Psoas muscle (tissue), 8 donors: ENCODE measurements around the gene AP2M1. TPM values are rescaled to one million over a fixed set of nuclear protein-coding genes. Genes with fewer than 3 reads are reported as not detected.

Experiments
- ATAC-seq, 4 donors: fragments of 200-7000 bp; cut with Tn5 transposase; one replicate each; pipeline ENCODE4 v1.9.1; 2020; ENCODE audit warnings: moderate library complexity in 3 of 4, mild to moderate bottlenecking in 2 of 4
- DNase-seq, 2 donors: peaks; one replicate each; pipeline ENCODE4 v3.0.0-alpha.2; 2020
- H3K27ac ChIP-seq: fragments of 200-600 bp; one replicate; pipeline ENCODE4 v1.8.0; 2022
- H3K27me3 ChIP-seq, 3 donors: fragments of 200-600 bp in 1 of 3; one replicate each; pipeline versions ENCODE4 v1.6.1 to v1.8.0; 2013 to 2022; ENCODE audit warnings: low read length in 2 of 3, mild to moderate bottlenecking in 2 of 3, moderate library complexity in 1 of 3; ENCODE audit not compliant: insufficient read depth in 3 of 3
- H3K36me3 ChIP-seq, 2 donors: fragments of 200-600 bp in 1 of 2; one replicate each; pipeline versions ENCODE4 v1.6.1 to v1.8.0; 2013 to 2022; ENCODE audit warnings: low read depth in 1 of 2, mild to moderate bottlenecking in 1 of 2, moderate library complexity in 1 of 2; ENCODE audit not compliant: insufficient read depth in 1 of 2
- H3K4me1 ChIP-seq: fragments of 200-600 bp; one replicate; pipeline ENCODE4 v1.8.0; 2022
- H3K4me3 ChIP-seq: fragments of 200-600 bp; one replicate; pipeline ENCODE4 v1.8.0; 2022; ENCODE audit warnings: mild to moderate bottlenecking
- H3K9me3 ChIP-seq: fragments of 200-600 bp; one replicate; pipeline ENCODE4 v1.8.0; 2022
- WGBS, 3 donors: extraction: QIAGEN DNeasy Blood & Tissue Kit; methylation state at CpG; one replicate each; pipeline versions ENCODE4 v1.1.6 to v1.1.7; 2013; 5-methylcytosine and 5-hydroxymethylcytosine counted together
- intact Hi-C, 2 donors: fragments of 100-400 bp; cut with DNase I; formaldehyde crosslinking; loops; one replicate each; pipeline versions ENCODE4 v1.11.0 to v1.14.2; 2022
- polyA plus RNA-seq, 3 donors: library from polyadenylated mRNA; stranded (reverse); fragments of 200-250 nt; gene quantifications; one replicate each; pipeline ENCODE4 v1.2.3, GENCODE V29; 2013
- total RNA-seq, 4 donors: library from RNA; stranded (reverse); fragmentation: NEBNext Ultra II Directional in 2 of 4; extraction: Animal tissue kit (Norgen Biotek cat#: 25700) in 2 of 4; gene quantifications; one replicate each; pipeline versions ENCODE4 v1.2.1 to v1.2.4, GENCODE V29; 2021 to 2023
- TF ChIP-seq, protein P1 (sequence below): fragments of 200-600 bp; IDR thresholded peaks from one replicate; pipeline ENCODE4 v1.8.0; 2022; ENCODE audit warnings: antibody characterized with exemption
- donor health status: healthy with polysubstance abuse.
- donor health status: DM: no; HTN: no; CAD: no; lungs with moderate emphysema.
- donor health status: Bipolar disorder and iron deficiency.
- donor health status: healthy.
- donor health status: DM: yes; HTN: yes; CAD: no.
- donor health status: DM: no; HTN: no; CAD: no.
- donor health status: DM: no; HTN: no; CAD: no.
- donor health status: DM: yes; HTN: yes; CAD: no.

AP2M1 gene
- total and polyA plus RNA-seq, 7 donors = 157 to 299 (median 171) TPM

DNA sequence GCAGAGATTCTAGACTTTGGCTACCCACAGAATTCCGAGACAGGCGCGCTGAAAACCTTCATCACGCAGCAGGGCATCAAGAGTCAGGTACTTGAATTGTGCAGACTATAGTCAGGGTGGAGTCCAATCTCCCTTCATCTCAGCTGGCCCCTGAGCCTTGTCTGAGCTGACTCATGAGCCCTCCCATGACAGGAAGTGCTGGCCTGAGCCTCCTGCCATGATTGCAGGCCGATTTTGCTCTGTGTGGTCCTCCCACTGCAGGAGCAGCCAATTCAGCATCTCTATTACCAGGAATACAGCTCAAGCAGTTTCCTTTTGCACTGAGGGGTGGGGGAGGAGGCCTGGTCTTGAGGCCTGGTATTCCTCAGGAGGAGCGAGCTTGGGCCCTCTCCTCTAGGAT lies 5.5 kb downstream of the AP2M1 start:
- 83 to 94% (median 92%) methylated on average over 6 of the region's 6 CpGs for WGBS, 3 donors
- DNase-seq = no peak
- Histone ChIP-seq H3K27ac (no peak overlapping the region), H3K36me3 (peaks cover 26 to 79% of the 10 kb centered on the region in 2 donors), H3K9me3 (no peaks in the 10 kb centered on the region), H3K4me1 (peaks cover 30% of the 10 kb centered on the region), H3K4me3 (no peak overlapping the region), H3K27me3 (no peaks in the 10 kb centered on the region)
- TF ChIP-seq, protein P1, sequence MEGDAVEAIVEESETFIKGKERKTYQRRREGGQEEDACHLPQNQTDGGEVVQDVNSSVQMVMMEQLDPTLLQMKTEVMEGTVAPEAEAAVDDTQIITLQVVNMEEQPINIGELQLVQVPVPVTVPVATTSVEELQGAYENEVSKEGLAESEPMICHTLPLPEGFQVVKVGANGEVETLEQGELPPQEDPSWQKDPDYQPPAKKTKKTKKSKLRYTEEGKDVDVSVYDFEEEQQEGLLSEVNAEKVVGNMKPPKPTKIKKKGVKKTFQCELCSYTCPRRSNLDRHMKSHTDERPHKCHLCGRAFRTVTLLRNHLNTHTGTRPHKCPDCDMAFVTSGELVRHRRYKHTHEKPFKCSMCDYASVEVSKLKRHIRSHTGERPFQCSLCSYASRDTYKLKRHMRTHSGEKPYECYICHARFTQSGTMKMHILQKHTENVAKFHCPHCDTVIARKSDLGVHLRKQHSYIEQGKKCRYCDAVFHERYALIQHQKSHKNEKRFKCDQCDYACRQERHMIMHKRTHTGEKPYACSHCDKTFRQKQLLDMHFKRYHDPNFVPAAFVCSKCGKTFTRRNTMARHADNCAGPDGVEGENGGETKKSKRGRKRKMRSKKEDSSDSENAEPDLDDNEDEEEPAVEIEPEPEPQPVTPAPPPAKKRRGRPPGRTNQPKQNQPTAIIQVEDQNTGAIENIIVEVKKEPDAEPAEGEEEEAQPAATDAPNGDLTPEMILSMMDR = no peak
- intact Hi-C loops = loop anchor here in 1 of 2 donors (5.0 kb wide), 1 partner anchor 38 kb away; no protein-coding TSS in a partner anchor
- ATAC-seq = no peak

DNA sequence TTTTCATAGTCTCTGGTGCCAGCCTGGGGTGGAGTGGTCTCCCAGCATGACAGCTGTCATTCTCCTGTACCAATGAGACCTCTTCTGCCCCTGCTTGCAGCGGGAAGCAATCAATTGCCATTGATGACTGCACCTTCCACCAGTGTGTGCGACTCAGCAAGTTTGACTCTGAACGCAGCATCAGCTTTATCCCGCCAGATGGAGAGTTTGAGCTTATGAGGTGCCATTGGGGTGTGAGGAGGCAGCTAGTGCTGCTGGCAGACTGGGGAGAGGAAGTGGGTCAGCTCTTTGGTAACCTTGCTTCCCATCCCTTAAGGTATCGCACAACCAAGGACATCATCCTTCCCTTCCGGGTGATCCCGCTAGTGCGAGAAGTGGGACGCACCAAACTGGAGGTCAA lies 6.9 kb downstream of the AP2M1 start:
- Histone ChIP-seq H3K27ac (no peak overlapping the region), H3K4me1 (peaks cover 20% of the 10 kb centered on the region), H3K36me3 (peaks cover 26 to 79% of the 10 kb centered on the region in 2 donors), H3K27me3 (no peaks in the 10 kb centered on the region), H3K4me3 (no peak overlapping the region), H3K9me3 (no peaks in the 10 kb centered on the region)
- no peak for DNase-seq
- 95 to 97% (median 95%) methylated on average over 9 of the region's 9 CpGs for WGBS, 3 donors
- no peak for ATAC-seq
- TF ChIP-seq, protein P1 = no peak
- intact Hi-C loops = loop anchor here in 1 of 2 donors (5.0 kb wide), 1 partner anchor 39 kb away; no protein-coding TSS in a partner anchor

DNA sequence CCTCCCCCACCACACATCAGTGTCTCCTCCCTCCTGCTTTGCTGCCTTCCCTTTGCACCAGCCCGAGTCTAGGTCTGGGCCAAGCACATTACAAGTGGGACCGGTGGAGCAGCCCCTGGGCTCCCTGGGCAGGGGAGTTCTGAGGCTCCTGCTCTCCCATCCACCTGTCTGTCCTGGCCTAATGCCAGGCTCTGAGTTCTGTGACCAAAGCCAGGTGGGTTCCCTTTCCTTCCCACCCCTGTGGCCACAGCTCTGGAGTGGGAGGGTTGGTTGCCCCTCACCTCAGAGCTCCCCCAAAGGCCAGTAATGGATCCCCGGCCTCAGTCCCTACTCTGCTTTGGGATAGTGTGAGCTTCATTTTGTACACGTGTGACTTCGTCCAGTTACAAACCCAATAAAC lies 9.0 kb downstream of the AP2M1 start:
- Histone ChIP-seq H3K9me3 (no peaks in the 10 kb centered on the region), H3K36me3 (peaks cover 19 to 79% of the 10 kb centered on the region in 2 donors), H3K4me1 (peaks cover 26% of the 10 kb centered on the region), H3K4me3 (no peak overlapping the region), H3K27me3 (no peaks in the 10 kb centered on the region), H3K27ac (no peak overlapping the region)
- WGBS, 3 donors = 65 to 69% (median 68%) methylated on average over 5 of the region's 5 CpGs
- ATAC-seq = no peak
- no peak for DNase-seq
- TF ChIP-seq, protein P1 = no peak
- intact Hi-C loops = loop anchor here in 1 of 2 donors (5.0 kb wide), 1 partner anchor 41 kb away; no protein-coding TSS in a partner anchor

DNA sequence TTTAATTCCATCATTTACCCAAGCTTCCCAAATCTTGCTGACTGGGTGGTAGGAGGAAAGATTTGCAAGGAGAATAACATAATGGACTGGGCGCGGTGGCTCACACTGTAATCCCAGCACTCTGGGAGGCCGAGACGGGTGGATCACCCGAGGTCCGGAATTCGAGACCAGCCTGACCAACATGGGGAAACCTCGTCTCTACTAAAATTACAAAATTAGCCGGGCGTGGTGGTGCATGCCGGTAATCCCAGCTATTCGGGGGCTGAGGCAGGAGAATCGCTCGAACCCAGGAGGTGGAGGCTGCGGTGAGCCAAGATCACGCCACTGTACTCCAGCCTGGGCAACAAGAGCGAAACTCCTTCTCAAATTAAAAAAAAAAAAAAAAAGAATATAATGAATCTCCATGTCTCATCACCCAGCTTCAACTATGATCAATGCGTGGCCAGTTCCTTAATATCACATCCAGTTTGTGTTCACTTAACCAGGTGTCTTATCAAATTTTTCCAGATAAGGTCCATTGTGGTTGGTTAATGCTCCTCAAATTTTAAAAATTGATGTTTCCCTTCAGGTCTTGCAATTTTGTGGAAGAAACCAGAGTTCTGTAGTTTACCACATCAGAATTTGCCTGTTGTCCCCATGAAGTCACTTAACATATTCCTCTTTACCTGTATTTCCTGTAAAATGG lies 10.0 kb downstream of the AP2M1 start:
- 90 to 93% (median 90%) methylated on average over 18 of the region's 18 CpGs for WGBS, 3 donors
- H3K36me3 ChIP-seq = peaks cover 25 to 79% of the 10 kb centered on the region in 2 donors
- H3K27ac ChIP-seq = peak overlapping the region; percentile 92
- no peaks in the 10 kb centered on the region for H3K9me3 ChIP-seq
- H3K27me3 ChIP-seq = no peaks in the 10 kb centered on the region
- TF ChIP-seq, protein P1 = no peak
- peak overlapping the region; percentile 93 for H3K4me3 ChIP-seq
- ATAC-seq (no peak), DNase-seq (no peak)
- H3K4me1 ChIP-seq = peaks cover 26% of the 10 kb centered on the region
- intact Hi-C loops = loop anchor here (1.0 to 5.0 kb wide), 2 partner anchors 9 to 42 kb away; no protein-coding TSS in a partner anchor
